ENCODE results near the gene CCRL2.
"Not testable (repeated sequence)": the region's sequence is repeated elsewhere in the genome, so short reads cannot be mapped to it uniquely, and the experiment has no call there.

The CCRL2 gene

DNA sequence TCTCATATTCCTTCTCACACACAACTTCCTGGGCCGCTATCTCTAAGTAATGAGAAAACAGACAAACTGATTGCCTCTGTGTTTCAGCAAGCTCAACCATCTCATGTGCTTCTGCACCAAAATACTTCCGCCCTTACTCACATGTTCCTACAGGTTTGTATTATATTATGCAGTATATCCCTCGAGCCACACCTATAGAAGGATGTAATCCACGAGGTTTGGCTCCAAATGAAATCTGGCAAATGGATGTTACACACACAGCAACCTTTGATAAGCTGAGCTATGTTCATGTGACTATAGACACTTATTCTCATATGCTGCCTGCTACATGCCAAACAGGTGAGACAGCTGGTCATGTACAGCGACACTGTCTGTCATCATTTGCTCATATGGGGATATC is 22.6 kb downstream of the CCRL2 start:
- DNase-seq (ENCODE audit: low read depth), result no peak

DNA sequence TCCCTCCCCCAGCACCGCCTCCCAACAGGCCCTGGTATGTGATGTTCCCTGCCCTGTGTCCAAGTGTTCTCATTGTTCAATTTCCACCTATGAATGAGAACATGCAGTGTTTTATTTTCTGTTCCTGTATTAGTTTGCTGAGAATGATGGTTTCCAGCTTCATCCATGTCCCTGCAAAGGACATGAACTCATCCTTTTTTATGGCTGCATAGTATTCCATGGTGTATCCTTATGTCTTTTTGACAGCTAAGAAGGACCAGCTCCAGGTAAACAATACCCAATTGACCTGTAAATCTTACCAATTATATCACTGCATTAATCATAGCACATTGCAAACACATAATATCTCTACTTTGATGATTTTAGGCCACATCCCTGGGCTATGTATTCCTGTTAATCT is 23.8 kb downstream of the CCRL2 start:
- DNase-seq (ENCODE audit: low read depth), result not testable (repeated sequence)

DNA sequence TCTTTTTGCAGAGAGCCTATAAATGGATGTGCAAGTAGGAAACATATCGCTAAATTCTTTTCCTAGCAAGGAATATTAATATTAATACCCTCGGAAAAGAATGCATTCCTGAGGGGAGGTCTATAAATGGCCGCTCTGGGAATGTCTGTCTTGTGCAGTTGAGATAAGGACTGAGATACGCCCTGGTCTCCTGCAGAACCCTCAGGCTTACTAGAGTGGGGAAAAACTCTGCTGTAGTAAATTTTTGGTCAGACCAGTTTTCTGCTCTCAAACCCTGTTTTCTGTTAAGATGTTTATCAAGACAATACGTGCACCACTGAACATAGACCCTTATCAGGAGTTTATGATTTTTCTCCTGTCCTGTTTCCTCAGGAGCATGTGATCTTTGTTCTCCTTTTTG is 24.8 kb downstream of the CCRL2 start:
- DNase-seq (ENCODE audit: low read depth), result not testable (repeated sequence)

DNA sequence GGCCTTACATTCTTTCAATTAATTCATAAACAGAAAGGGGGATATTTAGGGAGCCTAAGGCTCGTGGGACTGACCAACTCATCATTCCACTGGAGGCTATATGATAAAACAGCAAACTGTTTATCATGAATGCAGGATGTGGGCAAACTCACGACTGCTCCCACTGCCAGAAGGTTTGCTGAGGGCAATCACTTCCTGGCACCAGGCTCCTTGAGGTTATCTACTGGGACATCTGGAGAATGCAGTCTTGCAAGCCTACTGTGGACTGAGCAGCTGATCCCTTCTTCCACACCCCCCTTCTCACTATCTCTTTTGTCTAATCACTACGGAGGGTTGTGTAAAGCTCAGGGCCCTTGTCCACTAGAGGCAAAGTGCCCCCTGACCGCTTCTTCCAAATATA is 26.1 kb downstream of the CCRL2 start:
- DNase-seq (ENCODE audit: low read depth), result not testable (repeated sequence)

DNA sequence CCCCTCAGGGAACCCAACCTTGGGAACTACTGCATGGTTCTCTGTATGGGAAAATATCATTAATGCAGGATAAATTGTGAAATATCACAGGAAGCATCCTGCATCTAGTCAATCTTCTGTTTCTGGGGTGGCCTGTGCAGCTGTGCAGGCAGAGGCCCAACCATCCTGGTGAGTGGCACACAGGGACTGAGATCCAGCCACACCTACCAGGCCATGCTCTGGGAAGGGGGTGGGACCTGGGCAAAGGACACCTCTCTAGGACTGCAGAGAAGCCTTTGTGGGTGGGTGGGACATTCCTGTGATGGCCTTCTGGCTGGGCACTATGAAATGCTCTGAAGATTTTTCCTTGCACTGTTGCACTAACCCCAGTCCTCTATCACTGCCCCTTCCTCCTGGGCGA is 26.8 kb downstream of the CCRL2 start:
- DNase-seq (ENCODE audit: low read depth), result no peak

DNA sequence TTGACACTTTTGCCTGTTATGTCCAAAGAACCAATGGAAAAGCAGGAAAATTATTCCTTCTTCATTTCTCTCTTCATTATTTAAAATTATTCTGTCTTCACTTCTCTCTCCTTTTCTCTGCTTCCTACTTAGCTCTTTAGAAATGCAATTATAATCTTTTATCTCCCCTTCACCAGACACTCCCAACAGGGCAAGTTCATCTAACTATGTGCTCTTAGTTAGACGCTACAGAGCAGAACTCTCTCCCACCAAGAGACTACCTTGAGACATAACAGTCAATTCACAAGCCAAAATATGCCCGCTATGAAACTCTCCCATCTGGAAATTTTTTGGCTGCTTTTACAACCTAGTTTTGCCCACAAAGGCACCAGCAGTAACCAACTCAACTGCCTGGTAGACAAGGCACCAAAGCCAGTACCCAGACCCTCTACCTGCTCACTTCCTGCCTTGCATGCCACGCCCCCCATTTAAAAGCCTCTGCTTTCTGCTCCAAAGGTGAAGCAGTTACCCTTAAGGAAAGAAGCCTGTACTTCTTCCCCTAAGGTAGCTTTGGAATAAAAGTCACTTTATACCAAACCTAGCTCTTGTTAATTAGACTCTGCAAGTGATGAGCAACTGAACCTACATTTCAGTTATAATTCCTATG is 28.1 kb downstream of the CCRL2 start:
- DNase-seq (ENCODE audit: low read depth), result no peak

DNA sequence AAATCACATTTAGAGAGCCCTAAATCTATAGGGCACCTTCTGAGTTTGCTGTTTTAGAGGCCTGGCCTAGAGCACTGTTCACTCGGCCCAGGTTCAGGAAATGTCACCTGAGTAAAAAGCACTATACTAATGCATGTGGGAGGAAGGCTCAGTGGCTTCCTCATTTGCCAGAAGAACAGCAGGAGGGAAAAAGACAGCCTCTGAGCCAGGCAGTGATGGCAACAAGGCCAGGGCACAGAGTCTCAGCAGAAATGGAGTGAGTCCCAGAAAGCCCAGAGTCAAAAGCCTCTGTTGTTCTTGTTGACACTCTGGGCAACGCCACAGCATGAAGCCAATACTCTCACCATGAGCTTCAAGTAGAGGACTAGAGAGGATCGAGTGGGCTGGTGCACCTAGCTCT is 31.8 kb downstream of the CCRL2 start:
- no peak for DNase-seq (ENCODE audit: low read depth)

DNA sequence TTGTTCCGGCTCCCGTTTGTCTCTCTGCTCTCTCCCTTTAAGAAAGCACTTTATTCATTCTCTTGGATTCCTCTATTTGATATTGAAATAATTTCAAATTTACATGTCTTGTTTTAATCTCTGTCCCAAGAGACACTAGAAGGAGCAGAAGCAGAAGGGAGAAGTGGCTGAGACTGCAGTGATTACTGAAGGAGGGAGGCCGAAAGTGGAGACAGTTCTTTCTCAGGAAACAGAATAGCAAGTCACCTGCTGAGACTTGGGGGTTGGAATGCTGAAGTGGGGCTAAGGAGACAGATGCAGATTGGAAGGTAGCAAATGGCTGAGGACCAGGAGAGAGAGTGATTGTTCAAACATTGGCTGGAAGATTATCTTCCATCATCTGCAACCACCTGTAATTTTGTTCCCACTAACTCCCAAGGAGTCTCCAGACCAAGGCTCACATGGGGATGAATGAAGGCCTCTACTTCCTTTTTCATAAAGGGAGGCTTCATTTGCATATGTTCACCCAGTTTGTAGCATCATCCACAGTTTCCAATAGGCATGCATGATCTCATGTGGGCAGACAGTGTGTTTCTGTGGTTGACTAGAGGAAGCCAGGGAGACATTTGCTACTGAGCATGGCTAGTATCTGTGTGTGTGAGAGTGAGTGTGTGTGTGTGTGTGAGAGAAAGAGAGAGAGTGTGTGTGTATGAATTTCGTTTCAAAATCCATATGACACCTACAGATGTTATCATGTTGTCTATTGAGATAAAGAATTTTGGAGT is 33.7 kb downstream of the CCRL2 start:
- DNase-seq (ENCODE audit: low read depth), result no peak

DNA sequence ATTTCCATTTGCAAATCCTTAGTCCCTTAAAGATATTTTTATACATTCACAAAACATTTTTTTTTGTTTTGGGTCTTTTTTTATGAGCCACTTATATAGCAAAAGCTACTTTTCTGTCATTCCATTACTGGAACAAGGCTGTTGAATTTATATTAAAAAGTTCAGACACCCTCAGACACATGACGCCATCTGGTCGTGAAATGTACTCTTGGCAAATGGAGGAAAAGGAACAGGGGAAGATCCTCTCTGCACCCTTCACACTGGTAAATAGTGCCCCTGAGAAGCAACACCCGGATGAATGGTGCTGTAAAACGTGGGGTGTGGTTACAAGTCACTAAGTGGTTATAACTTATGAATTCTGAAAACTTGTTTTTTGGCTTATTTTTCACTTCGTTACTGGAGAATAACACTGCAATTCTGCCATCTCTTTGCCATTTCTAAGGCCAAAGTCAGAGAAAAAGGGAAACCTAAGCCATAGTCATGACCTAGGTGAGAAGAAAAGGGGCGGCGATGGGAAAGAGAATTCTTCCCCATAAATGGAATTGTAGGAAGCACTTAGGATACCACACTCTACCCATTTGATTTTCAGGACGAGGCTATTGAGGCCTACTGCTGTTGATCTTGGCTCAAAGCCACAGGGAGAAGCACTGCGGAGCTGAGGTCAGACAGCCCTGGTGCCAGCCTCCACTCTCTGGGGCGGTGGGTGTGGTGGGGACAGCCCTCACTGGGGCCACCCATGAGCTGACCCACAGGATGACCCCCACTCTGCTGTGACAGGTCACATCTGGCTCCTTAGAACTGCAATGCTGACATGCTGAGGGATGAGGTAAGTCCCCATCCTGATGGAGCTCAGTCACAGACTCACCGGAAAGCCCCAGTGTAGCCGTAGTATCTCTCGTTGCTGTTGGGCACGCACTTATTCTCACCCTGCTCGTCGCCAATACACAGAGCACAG is 35.8 kb downstream of the CCRL2 start:
- no peak for DNase-seq (ENCODE audit: low read depth)

DNA sequence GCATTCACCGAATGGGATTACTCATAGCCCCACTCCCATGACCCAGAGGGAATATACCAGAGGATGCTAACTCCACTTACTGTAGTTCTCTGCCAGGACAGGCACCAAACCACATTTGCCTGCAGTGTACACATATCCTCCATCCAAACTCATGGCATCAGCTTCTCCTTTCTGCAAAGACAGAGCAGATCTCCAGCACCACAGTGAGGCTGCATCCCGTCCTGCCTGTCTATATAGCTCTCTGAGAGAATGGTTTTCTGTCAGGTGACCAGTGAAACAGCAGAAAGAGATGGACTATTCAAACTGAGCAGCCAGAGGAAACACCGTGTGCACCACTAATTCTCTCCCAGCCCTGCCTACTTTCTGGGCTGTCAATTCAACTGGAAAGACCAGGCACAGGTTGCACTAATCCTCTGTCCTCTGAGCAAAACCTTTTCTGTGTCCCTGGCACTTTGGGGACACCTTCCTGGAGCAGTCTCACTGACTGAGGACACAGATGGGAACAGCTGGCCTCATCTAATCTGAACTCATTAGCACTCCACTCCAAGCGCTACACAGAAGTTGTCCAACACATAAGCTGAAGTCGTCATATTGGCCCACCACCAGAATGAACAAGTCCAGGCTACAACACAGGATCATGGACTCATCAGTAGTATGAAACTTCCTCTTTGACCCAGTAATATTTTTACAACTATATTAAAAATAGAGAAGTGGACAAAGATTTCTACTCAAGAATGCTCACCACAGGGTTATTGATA is 40.3 kb downstream of the CCRL2 start:
- no peak for DNase-seq (ENCODE audit: low read depth)

DNA sequence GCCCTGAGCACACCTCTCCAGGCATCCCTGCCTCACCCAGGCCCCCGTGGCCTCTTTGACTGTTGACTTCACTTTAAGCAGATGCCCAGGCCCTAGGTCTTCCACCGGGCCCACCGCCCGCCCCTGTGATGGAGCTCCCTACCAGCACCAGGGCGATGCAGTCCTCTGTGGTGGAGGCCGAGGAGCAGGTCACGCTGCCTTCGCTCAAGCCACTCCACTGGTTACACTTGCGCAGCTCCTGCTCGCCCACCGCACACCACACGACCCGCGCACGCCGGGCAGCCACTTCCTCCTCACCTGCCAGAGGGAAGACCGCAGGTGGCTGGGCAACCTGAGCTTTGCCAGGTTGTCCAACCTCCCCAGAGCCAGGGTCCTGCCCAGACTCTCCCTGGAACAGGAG is 41.7 kb downstream of the CCRL2 start:
- no peak for DNase-seq (ENCODE audit: low read depth)

DNA sequence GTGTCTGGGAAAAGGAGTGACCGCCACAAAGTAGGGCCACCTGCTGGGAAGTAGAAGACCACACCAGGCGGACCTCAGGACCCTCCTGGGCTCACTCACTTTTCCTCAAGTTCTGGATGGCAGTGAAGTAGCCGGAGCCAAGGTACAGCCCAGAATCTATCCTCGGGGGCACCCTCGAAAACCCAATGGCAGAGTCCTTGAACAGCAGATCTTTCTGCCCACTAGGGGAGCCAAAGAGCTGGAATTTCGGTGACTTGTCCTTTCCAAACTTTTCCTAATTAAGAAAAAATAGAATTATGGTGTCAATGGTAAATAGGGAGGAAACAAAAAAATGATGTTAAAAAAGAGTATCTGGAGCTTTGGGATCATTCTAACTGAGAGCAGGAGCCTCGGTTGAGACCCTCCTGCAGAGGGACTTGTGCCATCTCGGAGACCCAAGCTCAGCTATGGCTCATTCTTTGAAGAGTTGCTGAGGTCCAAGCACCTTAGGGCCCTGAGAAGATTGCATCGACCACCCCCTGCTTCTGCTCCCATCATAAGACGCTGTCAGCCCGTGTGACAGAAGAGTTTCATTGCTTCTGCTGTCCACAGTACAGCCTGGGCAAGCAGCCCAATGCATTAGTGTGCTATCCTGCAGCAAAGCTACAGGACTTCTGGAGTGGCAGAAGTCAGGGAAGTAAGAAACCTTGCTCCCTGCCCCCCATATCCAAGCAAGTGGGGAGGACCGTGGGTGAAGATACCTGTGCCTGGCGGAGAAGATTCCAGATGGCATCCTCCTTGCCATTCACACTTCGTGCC is 42.9 kb downstream of the CCRL2 start:
- no peak for DNase-seq (ENCODE audit: low read depth)

DNA sequence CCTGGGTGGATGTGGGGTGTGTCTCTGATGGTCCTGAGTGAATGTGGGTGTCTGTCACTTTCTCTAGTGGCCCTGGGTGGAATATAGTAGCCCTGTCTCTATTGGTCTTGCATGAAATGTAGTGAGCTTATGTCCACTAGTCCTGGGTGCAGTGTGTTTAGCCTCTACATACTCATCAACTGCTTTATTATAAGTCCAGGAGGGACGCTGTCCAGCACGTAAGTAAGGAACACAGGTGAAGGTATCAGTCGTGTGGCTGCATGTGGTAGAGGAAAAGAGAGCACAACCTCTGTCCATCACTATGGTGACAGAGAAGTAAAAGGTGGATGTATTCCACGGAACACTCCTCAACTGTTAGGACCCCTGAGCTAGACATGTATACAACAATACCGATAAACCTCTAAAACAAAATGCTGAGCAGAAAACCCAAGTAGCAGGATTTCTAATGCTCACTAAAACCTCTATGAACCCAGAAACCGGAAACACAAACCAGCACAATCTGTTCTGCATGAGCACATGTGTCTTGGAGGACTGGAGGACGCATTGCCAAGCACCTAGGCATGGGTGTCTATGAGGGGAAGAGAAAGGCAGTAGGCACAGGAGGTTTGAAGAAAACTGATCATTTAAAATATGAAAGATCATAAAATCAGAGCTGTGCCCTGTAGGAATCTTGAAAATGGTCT is 46.6 kb downstream of the CCRL2 start:
- no peak for DNase-seq (ENCODE audit: low read depth)

DNA sequence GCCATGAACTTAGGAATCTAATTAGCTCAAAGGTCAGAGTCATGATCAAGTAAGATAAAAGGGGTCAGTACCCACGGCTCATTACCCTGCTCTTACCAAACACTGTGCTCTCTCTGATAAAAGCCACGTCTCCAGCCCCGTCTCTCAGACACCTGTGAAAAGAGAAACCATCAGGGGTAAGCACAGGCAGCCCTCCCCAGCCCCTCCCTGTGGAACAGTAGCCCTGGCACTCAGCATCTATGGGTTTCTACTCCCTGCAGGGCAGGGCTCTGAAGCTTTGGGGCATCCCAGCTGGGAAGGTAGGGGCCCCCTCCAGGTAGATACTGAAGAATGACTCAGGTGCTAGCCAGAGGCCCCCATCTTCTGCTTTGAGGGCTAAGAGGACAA is 47.1 kb downstream of the CCRL2 start:
- DNase-seq (ENCODE audit: low read depth), result no peak

DNA sequence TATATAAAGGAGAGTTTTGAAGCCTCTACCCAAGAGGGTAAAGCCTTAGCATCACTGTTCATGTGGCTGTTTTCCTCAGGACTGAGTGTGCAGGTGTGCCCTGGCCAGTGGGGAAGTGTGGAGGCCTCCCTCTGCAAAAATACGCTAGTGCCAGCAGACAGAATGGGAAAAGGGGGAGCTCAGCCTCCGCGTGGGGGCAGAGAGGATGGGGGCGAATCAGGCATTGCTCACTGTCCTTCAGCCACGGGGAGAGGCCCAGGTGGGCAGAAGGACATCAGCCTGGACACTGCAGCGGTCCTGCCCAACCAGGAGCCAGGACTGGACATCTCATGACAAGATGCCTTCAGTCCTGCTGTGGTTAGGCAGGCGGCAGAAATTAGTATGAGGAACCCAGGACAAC is 47.5 kb downstream of the CCRL2 start:
- DNase-seq (ENCODE audit: low read depth), result no peak

DNA sequence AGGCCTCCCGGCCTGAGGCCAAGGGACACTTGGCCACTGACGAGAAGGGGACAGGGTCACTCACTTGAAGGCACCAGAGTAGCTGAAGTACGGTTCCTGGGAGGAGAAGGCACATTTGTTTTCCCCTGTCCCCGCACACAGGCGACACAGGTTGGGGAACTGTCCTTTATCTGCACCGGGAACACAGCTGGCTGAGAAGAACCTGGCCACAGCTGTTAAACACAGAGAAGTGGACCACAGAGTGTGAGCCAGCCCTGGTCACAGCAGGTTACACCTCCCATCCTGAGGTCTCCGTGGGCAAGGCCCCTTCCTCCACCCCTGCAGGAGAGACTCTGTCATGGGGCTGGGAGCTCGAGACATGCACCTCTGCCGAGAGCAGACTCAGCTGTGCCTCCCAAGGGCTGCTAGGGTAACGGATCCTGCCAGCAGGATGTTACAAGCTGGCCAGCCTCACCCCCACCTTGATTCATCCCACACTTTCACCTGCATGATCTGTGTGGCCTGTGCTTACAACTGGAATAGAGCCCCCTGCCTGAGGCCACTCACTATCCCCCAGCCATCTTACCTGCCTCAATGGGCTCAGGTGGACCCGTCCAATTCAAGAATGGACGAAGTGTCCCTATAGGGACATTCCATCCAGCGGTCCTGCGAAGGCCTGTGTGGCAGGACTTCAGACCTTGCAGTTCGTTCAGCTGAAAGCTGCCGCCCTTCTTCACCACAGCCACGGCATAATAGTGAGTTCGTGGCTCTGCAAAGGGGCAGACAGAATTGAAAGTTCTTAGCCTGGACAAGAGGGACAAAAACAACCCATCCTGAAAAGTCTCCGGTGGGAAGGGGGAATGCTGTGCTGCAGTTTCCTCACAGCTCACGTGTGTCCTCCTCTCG is 48.4 kb downstream of the CCRL2 start:
- DNase-seq (ENCODE audit: low read depth), result no peak

DNA sequence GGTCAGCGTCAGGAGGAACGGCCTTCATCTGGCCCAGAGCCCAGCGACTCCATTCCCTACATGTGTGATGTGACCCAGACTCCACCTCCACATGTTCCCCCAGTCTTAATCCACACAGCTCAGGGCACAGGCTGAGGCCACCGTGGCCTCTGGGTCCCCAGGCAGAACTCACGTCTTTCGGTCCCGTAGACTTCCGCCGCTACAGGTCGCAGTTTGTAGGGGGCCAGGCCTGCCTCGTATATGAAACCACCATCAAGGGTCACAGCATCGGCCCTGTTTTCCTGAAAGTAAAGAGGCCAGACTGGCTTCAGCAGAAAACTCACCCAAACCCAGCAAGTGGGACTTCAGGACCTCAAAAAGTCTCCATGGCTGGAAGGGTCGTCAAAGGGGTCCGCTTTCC is 49.1 kb downstream of the CCRL2 start:
- DNase-seq (ENCODE audit: low read depth), result no peak
